Loucy (cell line): Measurements from ENCODE around the gene RPS5.

Source experiments
- H2AFZ ChIP-seq: fragments of 200-600 bp; sonication (generic); 2 replicates; pipeline ENCODE4 v1.6.0; 2016; ENCODE audit warnings: antibody characterized with exemption, mild to moderate bottlenecking, low read length, moderate library complexity
- H3F3A ChIP-seq: fragments of 200-600 bp; 2 replicates; pipeline ENCODE4 v1.6.0; 2016; ENCODE audit warnings: antibody characterized with exemption, low read depth, mild to moderate bottlenecking
- H3K27me3 ChIP-seq: fragments of 200-600 bp; sonication (generic); 2 replicates; pipeline ENCODE4 v1.6.1; 2014; ENCODE audit warnings: low read length, mild to moderate bottlenecking; ENCODE audit not compliant: insufficient read depth, poor library complexity, severe bottlenecking
- H3K36me3 ChIP-seq: fragments of 200-600 bp; sonication (generic); 2 replicates; pipeline ENCODE4 v1.6.1; 2016; ENCODE audit warnings: low read length; ENCODE audit not compliant: insufficient read depth
- H3K4me1 ChIP-seq: fragments of 200-600 bp; sonication (generic); 2 replicates; pipeline ENCODE4 v1.5.1; 2014; ENCODE audit warnings: low read length, mild to moderate bottlenecking; ENCODE audit not compliant: insufficient read depth, poor library complexity, severe bottlenecking
- H3K4me2 ChIP-seq: fragments of 200-600 bp; sonication (generic); 2 replicates; pipeline ENCODE4 v1.6.0; 2014; ENCODE audit warnings: antibody characterized with exemption, low read length, low read depth, mild to moderate bottlenecking; ENCODE audit not compliant: poor library complexity, severe bottlenecking
- H3K4me3 ChIP-seq: fragments of 200-600 bp; sonication (generic); 2 replicates; pipeline ENCODE4 v1.5.1; 2014; ENCODE audit warnings: low read length, mild to moderate bottlenecking, mixed read lengths; ENCODE audit not compliant: poor library complexity, severe bottlenecking
- H3K79me2 ChIP-seq: fragments of 200-600 bp; sonication (generic); 2 replicates; pipeline ENCODE4 v1.6.1; 2014; ENCODE audit warnings: low read length; ENCODE audit not compliant: insufficient read depth
- H3K9ac ChIP-seq: fragments of 200-600 bp; sonication (generic); 2 replicates; pipeline ENCODE4 v1.6.0; 2014; ENCODE audit warnings: mild to moderate bottlenecking, low read depth, low read length, moderate library complexity; ENCODE audit not compliant: poor library complexity, severe bottlenecking
- H3K9me2 ChIP-seq: fragments of 200-600 bp; sonication (generic); replicated peaks from 2 replicates; pipeline ENCODE4 v1.6.1; 2016; ENCODE audit warnings: low read depth, low read length, mixed read lengths
- H3K9me3 ChIP-seq: fragments of 200-600 bp; sonication (generic); 2 replicates; pipeline ENCODE4 v1.6.1; 2014; ENCODE audit warnings: mild to moderate bottlenecking, antibody characterized with exemption, low read length, low read depth; ENCODE audit not compliant: insufficient read depth
- H4K20me1 ChIP-seq: fragments of 200-600 bp; sonication (generic); 2 replicates; pipeline ENCODE4 v1.6.0; 2014; ENCODE audit warnings: antibody characterized with exemption, low read length, mild to moderate bottlenecking; ENCODE audit not compliant: insufficient read depth, poor library complexity, severe bottlenecking
- CTCF ChIP-seq: fragments of 200-600 bp; sonication (generic); conservative IDR thresholded peaks from 2 replicates; pipeline ENCODE4 v1.5.1; 2014; ENCODE audit warnings: mild to moderate bottlenecking, antibody characterized with exemption, low read length
- EZH2phosphoT487 ChIP-seq: fragments of 200-600 bp; IDR thresholded peaks from 2 replicates; pipeline ENCODE4 v1.6.1; 2018; ENCODE audit warnings: antibody characterized with exemption, mild to moderate bottlenecking, moderate library complexity, borderline replicate concordance

Gene RPS5

GRCh38 chr19:58366585-58367430 lies 20.3 kb upstream of the RPS5 start:
- Histone ChIP-seq H3K9ac (no peak overlapping the region), H3K9me2 (no peaks in the 10 kb centered on the region), H3K4me2 (no peak overlapping the region), H2AFZ (no peak overlapping the region), H3F3A (no peaks in the 10 kb centered on the region), H3K79me2 (no peaks in the 10 kb centered on the region), H3K4me1 (peaks cover 9% of the 10 kb centered on the region), H3K9me3 (no peaks in the 10 kb centered on the region), H4K20me1 (no peaks in the 10 kb centered on the region), H3K27me3 (no peaks in the 10 kb centered on the region), H3K36me3 (no peaks in the 10 kb centered on the region), H3K4me3 (no peak overlapping the region)
- no peak for TF ChIP-seq EZH2phosphoT487
- TF ChIP-seq CTCF, result peak; percentile 50

GRCh38 chr19:58367698-58368454 lies 19.2 kb upstream of the RPS5 start:
- TF ChIP-seq CTCF (no peak), EZH2phosphoT487 (no peak)
- Histone ChIP-seq H3K4me3 (no peak overlapping the region), H3K9me2 (no peaks in the 10 kb centered on the region), H3F3A (no peaks in the 10 kb centered on the region), H2AFZ (no peak overlapping the region), H3K4me2 (no peak overlapping the region), H3K9me3 (no peaks in the 10 kb centered on the region), H3K36me3 (no peaks in the 10 kb centered on the region), H3K4me1 (peaks cover 5% of the 10 kb centered on the region), H3K9ac (no peak overlapping the region), H3K27me3 (no peaks in the 10 kb centered on the region), H3K79me2 (no peaks in the 10 kb centered on the region), H4K20me1 (no peaks in the 10 kb centered on the region)

GRCh38 chr19:58368561-58369360 lies 18.3 kb upstream of the RPS5 start:
- H3K36me3 ChIP-seq, result no peaks in the 10 kb centered on the region
- H4K20me1 ChIP-seq, result no peaks in the 10 kb centered on the region
- H3K9me3 ChIP-seq, result no peaks in the 10 kb centered on the region
- H3K4me1 ChIP-seq, result peaks cover 3% of the 10 kb centered on the region
- no peaks in the 10 kb centered on the region for H3F3A ChIP-seq
- H3K9ac ChIP-seq, result no peak overlapping the region
- H3K4me3 ChIP-seq, result no peak overlapping the region
- no peaks in the 10 kb centered on the region for H3K27me3 ChIP-seq
- H3K9me2 ChIP-seq, result no peaks in the 10 kb centered on the region
- no peak overlapping the region for H2AFZ ChIP-seq
- H3K4me2 ChIP-seq, result no peak overlapping the region
- H3K79me2 ChIP-seq, result no peaks in the 10 kb centered on the region
- no peak for TF ChIP-seq CTCF
- TF ChIP-seq EZH2phosphoT487, result no peak
